Stimulated activated naive CD8-positive, alpha-beta T cell treated with anti-CD3 and anti-CD28 coated beads, Interleukin-15, amount 100 ng/mL, for 72 hours (primary cell): ENCODE measurements around the gene PDE4D.

Experiments
- ATAC-seq: fragments of 150-1000 bp; cut with Tn5 transposase; 2 replicates; pipeline ENCODE4 v1.10.0; 2021; ENCODE audit warnings: mild to moderate bottlenecking, moderate library complexity
- DNase-seq, 2 donors: peaks; one replicate each; pipeline ENCODE4 v3.0.0; 2021 to 2022
- H3K27ac Mint-ChIP-seq, 2 donors: one replicate each; pipeline ENCODE4 v1.8.0; 2022; ENCODE audit warnings: mild to moderate bottlenecking in 2 of 2, mixed read lengths in 2 of 2, moderate library complexity in 2 of 2
- H3K27me3 Mint-ChIP-seq: one replicate; pipeline ENCODE4 v1.8.0; 2022; ENCODE audit warnings: mixed read lengths
- H3K4me1 Mint-ChIP-seq: one replicate; pipeline ENCODE4 v1.8.0; 2022; ENCODE audit warnings: mild to moderate bottlenecking, mixed read lengths
- H3K4me3 Mint-ChIP-seq, 2 donors: one replicate each; pipeline ENCODE4 v1.8.0; 2022; ENCODE audit warnings: mild to moderate bottlenecking in 2 of 2, mixed read lengths in 2 of 2, moderate library complexity in 1 of 2
- H3K9me3 Mint-ChIP-seq, 2 donors: one replicate each; pipeline ENCODE4 v1.8.0; 2022; ENCODE audit warnings: mixed read lengths in 2 of 2

The PDE4D gene

DNA sequence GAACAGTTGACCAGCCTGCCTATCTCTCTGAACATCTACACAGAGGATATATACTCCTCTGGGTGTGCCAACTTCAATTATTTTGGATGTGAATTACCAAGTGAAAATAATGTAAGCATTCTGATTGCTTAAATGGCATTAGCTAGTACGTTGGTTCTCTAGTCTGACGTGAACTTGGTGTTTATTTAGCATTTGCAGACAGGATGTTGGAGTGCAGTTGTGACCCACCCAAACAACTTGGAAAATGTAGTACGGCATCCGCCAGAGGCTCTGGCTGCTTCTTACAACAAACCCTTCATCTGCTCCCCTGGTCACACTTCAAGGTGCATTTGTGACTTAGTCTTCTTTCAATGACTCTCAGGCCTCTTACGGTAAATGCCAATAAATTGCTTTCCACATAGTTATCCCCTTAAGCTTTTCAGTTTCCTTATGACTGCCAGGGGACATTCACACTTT lies 616.6 kb downstream of the PDE4D start:
- H3K27ac Mint-ChIP-seq: no peak overlapping the region
- no peak for DNase-seq
- peaks cover 26% of the 10 kb centered on the region for H3K27me3 Mint-ChIP-seq
- H3K9me3 Mint-ChIP-seq: no peaks in the 10 kb centered on the region
- peak; percentile 33 for ATAC-seq
- no peak overlapping the region for H3K4me3 Mint-ChIP-seq
- peaks cover 13% of the 10 kb centered on the region for H3K4me1 Mint-ChIP-seq

- DNase-seq: no peak
These were observed 617.2 kb downstream of the PDE4D start for GRCh38 chr5:59276325-59276675.

GRCh38 chr5:59275510-59276324 lies 617.8 kb downstream of the PDE4D start:
- Mint-ChIP-seq H3K9me3 (no peaks in the 10 kb centered on the region), H3K4me1 (peaks cover 13% of the 10 kb centered on the region), H3K27ac (no peak overlapping the region), H3K27me3 (peaks cover 26% of the 10 kb centered on the region), H3K4me3 (peak overlapping the region; percentile 59 to 71)
- ATAC-seq (peak; percentile 48), DNase-seq (no peak)

More at GRCh38 chr5:59276325-59276675, 617.2 kb downstream of the PDE4D start:
- no peak for ATAC-seq
- peaks cover 26% of the 10 kb centered on the region for H3K27me3 Mint-ChIP-seq
- no peaks in the 10 kb centered on the region for H3K9me3 Mint-ChIP-seq
- no peak overlapping the region for H3K4me3 Mint-ChIP-seq
- H3K27ac Mint-ChIP-seq: no peak overlapping the region
- peaks cover 13% of the 10 kb centered on the region for H3K4me1 Mint-ChIP-seq

GRCh38 chr5:59275170-59275509 lies 618.4 kb downstream of the PDE4D start:
- peaks cover 13% of the 10 kb centered on the region for H3K4me1 Mint-ChIP-seq
- H3K27me3 Mint-ChIP-seq: peaks cover 26% of the 10 kb centered on the region
- no peaks in the 10 kb centered on the region for H3K9me3 Mint-ChIP-seq
- ATAC-seq: no peak
- H3K27ac Mint-ChIP-seq: no peak overlapping the region
- DNase-seq: no peak
- H3K4me3 Mint-ChIP-seq: peak overlapping the region; percentile 59 to 71

DNA sequence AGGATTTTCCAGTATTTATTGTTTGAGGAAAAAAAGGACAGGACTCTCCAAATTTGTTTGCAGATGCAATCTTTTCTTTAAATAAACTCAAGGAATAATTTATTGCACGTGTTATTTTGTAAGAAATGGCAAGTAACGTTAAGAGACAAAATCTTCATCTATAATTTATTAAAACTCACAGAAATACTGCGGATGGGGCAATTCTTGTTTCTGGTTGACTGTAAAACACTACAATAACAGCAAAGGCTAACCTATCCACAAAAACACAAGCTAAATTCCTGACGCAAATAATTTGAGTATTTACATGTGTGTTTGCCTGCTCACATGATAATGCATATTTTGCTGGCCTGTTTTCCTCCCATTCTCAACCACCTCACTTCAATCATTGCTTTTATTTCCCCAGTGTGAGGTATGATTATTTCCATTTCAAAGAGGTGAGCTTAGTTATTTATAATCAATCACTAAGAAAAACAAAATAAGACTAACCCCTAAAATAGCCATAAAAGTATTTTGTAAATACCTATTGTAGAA lies 619.4 kb downstream of the PDE4D start:
- DNase-seq (no peak), ATAC-seq (no peak)
- H3K4me1 Mint-ChIP-seq: peaks cover 13% of the 10 kb centered on the region
- H3K9me3 Mint-ChIP-seq: no peaks in the 10 kb centered on the region
- H3K4me3 Mint-ChIP-seq: no peak overlapping the region
- no peak overlapping the region for H3K27ac Mint-ChIP-seq
- peaks cover 26% of the 10 kb centered on the region for H3K27me3 Mint-ChIP-seq

- H3K9me3 Mint-ChIP-seq: no peaks in the 10 kb centered on the region
- H3K27ac Mint-ChIP-seq: no peak overlapping the region
- H3K4me1 Mint-ChIP-seq: peaks cover 13% of the 10 kb centered on the region
- ATAC-seq (no peak), DNase-seq (no peak)
- H3K27me3 Mint-ChIP-seq: peaks cover 24% of the 10 kb centered on the region
- H3K4me3 Mint-ChIP-seq: no peak overlapping the region
These were observed 620.6 kb downstream of the PDE4D start for GRCh38 chr5:59272809-59273427.

GRCh38 chr5:59268756-59269415 lies 624.6 kb downstream of the PDE4D start:
- no peak for DNase-seq
- H3K4me3 Mint-ChIP-seq: no peak overlapping the region

DNA sequence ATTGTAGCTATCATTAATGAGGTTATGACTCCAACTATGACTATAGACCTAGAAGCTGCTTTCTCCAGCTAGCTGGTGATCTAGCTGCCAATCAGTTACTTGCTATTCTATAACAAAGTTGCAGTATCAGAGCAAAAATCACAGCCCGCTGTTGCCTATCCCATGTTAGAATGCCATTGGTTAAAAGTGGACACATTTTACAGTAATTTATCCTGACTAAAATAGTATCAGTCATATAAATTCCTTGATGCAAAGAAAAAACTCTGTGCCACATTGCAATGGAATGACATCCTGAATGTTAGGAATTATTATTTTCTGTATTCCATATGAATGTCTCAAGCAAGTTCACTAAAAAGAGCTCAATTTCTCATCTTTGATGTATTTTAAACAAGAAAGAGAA lies 626.5 kb downstream of the PDE4D start:
- no peak overlapping the region for H3K4me3 Mint-ChIP-seq
- ATAC-seq (no peak), DNase-seq (no peak)
- no peaks in the 10 kb centered on the region for H3K4me1 Mint-ChIP-seq
- no peak overlapping the region for H3K27ac Mint-ChIP-seq
- H3K9me3 Mint-ChIP-seq: no peaks in the 10 kb centered on the region
- no peaks in the 10 kb centered on the region for H3K27me3 Mint-ChIP-seq

More at GRCh38 chr5:59268756-59269415, 624.6 kb downstream of the PDE4D start:
- ATAC-seq: no peak
- H3K27ac Mint-ChIP-seq: no peak overlapping the region
- no peaks in the 10 kb centered on the region for H3K4me1 Mint-ChIP-seq
- H3K9me3 Mint-ChIP-seq: no peaks in the 10 kb centered on the region
- no peaks in the 10 kb centered on the region for H3K27me3 Mint-ChIP-seq

GRCh38 chr5:59266410-59266809 lies 627.1 kb downstream of the PDE4D start:
- no peaks in the 10 kb centered on the region for H3K4me1 Mint-ChIP-seq
- H3K4me3 Mint-ChIP-seq: no peak overlapping the region
- DNase-seq (no peak), ATAC-seq (no peak)
- no peak overlapping the region for H3K27ac Mint-ChIP-seq
- no peaks in the 10 kb centered on the region for H3K27me3 Mint-ChIP-seq
- no peaks in the 10 kb centered on the region for H3K9me3 Mint-ChIP-seq

DNA sequence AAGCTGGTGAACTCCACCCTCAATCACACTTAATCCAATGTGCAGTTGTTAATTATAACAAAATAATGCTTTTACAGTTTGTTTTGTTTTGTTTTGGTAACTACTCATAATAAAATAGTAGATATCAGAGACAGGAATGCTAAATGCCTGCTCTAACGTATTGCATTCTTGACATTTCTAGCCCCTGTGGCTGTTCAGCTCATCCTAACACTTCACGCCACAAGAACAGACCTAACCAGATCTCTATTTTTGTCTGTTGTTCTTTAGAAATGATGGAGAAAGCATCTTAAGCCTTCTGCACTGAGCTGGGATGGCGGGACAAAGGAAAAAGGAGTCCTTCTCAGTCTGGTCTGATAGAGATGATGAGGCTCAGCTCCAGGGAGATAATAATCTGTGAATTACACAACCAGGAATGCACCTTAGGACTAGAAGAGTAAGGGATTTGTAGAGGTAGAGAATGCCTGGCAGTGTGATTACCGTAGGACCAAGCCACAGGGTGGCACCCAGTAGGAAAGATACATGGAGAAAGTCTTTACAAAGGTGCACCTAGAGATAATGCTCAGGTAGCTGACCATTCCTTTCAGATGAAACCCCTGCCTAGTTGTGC lies 628.8 kb downstream of the PDE4D start:
- H3K4me3 Mint-ChIP-seq: no peak overlapping the region
- ATAC-seq: no peak
- no peaks in the 10 kb centered on the region for H3K9me3 Mint-ChIP-seq
- no peaks in the 10 kb centered on the region for H3K4me1 Mint-ChIP-seq
- no peak for DNase-seq
- no peak overlapping the region for H3K27ac Mint-ChIP-seq
- no peaks in the 10 kb centered on the region for H3K27me3 Mint-ChIP-seq

DNA sequence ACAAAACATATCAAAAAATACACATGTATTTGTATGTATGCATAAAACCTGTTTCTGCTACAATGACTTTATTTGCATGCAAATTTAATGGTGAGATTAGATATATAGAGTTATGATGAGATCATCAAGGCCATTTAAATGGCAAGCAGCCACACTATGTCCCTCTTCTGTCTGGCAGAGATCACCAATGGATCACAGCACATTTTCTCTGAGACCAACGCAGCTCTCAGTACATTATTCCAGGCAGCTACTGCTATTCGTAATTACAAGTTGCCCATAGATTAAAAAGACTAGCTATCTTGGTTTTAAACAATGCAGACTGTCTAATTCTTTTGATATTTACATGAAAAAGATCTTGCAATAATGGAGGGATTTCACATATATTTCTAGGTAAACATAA lies 629.5 kb downstream of the PDE4D start:
- Mint-ChIP-seq H3K9me3 (no peaks in the 10 kb centered on the region), H3K4me1 (no peaks in the 10 kb centered on the region), H3K27me3 (no peaks in the 10 kb centered on the region), H3K4me3 (no peak overlapping the region), H3K27ac (no peak overlapping the region)
- ATAC-seq: no peak
- DNase-seq: no peak

GRCh38 chr5:59261969-59262368 lies 631.6 kb downstream of the PDE4D start:
- ATAC-seq: no peak
- Mint-ChIP-seq H3K4me3 (no peak overlapping the region), H3K9me3 (no peaks in the 10 kb centered on the region), H3K4me1 (no peaks in the 10 kb centered on the region), H3K27me3 (peaks cover 7% of the 10 kb centered on the region), H3K27ac (no peak overlapping the region)
- DNase-seq: no peak

DNA sequence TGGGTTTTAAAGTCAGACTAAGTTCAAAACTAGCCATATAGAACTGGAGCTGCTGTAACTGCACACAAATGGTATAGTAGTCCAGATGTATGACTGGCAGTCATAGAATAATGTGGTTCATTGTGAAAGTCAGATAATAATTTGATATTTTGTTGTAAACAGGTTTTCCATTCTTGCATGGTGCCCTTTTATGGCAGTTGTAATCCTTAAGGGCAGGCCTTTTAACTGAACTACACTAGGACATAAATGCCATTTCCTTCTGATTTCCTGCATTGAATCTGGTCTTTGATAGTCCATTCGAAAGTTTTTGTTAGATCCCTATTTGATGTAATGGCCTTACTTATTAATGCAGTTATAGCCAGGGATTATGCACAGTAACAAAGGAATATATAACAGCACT lies 632.6 kb downstream of the PDE4D start:
- no peak overlapping the region for H3K4me3 Mint-ChIP-seq

DNA sequence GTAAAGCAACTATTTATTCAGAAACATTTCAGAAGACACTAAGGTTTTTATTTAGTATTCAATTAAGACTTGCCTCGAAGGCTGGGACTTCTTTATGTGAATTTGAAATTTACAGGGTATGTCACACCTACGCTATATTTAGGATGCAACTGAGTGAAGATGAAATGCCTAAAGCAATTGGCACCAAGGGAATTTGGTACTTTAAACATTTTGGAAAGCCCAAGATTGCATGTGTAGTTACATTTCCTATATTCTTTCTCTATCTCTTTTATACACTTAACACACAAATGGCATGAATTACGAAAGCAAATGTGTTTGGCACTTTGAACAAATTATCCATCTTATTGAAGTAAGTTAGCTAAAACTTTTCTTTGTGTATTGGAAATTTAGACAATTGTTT lies 633.3 kb downstream of the PDE4D start:
- no peak for DNase-seq
- H3K27ac Mint-ChIP-seq: no peak overlapping the region
- no peaks in the 10 kb centered on the region for H3K9me3 Mint-ChIP-seq
- H3K4me3 Mint-ChIP-seq: no peak overlapping the region
- H3K4me1 Mint-ChIP-seq: no peaks in the 10 kb centered on the region
- ATAC-seq: no peak
- peaks cover 9% of the 10 kb centered on the region for H3K27me3 Mint-ChIP-seq

More for the DNA sequence above, 632.6 kb downstream of the PDE4D start:
- Mint-ChIP-seq H3K27ac (no peak overlapping the region), H3K4me1 (no peaks in the 10 kb centered on the region), H3K9me3 (no peaks in the 10 kb centered on the region), H3K27me3 (peaks cover 9% of the 10 kb centered on the region)
- DNase-seq (no peak), ATAC-seq (no peak)

GRCh38 chr5:59259237-59259636 lies 634.3 kb downstream of the PDE4D start:
- DNase-seq (no peak), ATAC-seq (no peak)
- H3K27me3 Mint-ChIP-seq: peaks cover 9% of the 10 kb centered on the region
- no peak overlapping the region for H3K27ac Mint-ChIP-seq
- no peak overlapping the region for H3K4me3 Mint-ChIP-seq
- no peaks in the 10 kb centered on the region for H3K4me1 Mint-ChIP-seq
- no peaks in the 10 kb centered on the region for H3K9me3 Mint-ChIP-seq
